OCI-LY1 (cell line): ENCODE measurements around the gene KAT2A.

Experiments
- H2AFZ ChIP-seq: fragments of 200-600 bp; sonication (generic), shearing (Covaris generic); 2 replicates; pipeline ENCODE4 v1.6.0; 2014; ENCODE audit warnings: antibody characterized with exemption, mild to moderate bottlenecking, low read length
- H3F3A ChIP-seq: fragments of 200-600 bp; sonication (generic), shearing (Covaris generic); 2 replicates; pipeline ENCODE4 v1.6.0; 2014; ENCODE audit warnings: mild to moderate bottlenecking, antibody characterized with exemption, low read length, moderate library complexity; ENCODE audit not compliant: insufficient read depth
- H3K27ac ChIP-seq: fragments of 200-600 bp; sonication (generic); 2 replicates; pipeline ENCODE4 v1.5.1; 2014; ENCODE audit warnings: low read length, mixed run types, mild to moderate bottlenecking, low read depth; ENCODE audit not compliant: poor library complexity, severe bottlenecking
- H3K27me3 ChIP-seq: fragments of 200-600 bp; sonication (generic); 2 replicates; pipeline ENCODE4 v1.6.0; 2014; ENCODE audit warnings: antibody characterized with exemption, mild to moderate bottlenecking, low read length, moderate library complexity; ENCODE audit not compliant: insufficient read depth
- H3K36me3 ChIP-seq: fragments of 200-600 bp; sonication (generic); 2 replicates; pipeline ENCODE4 v1.6.1; 2014; ENCODE audit warnings: mild to moderate bottlenecking, antibody characterized with exemption, low read length, moderate library complexity, mixed read lengths; ENCODE audit not compliant: insufficient read depth
- H3K4me1 ChIP-seq: fragments of 200-600 bp; sonication (generic); 2 replicates; pipeline ENCODE4 v1.5.1; 2014; ENCODE audit warnings: mild to moderate bottlenecking, low read length, moderate library complexity; ENCODE audit not compliant: insufficient read depth, severe bottlenecking
- H3K4me2 ChIP-seq: fragments of 200-600 bp; sonication (generic), shearing (Covaris generic); 2 replicates; pipeline ENCODE4 v1.6.1; 2014; ENCODE audit warnings: low read length
- H3K4me3 ChIP-seq: fragments of 200-600 bp; sonication (generic); 2 replicates; pipeline ENCODE4 v1.5.1; 2014; ENCODE audit warnings: low read length, low read depth, mild to moderate bottlenecking, mixed read lengths; ENCODE audit not compliant: poor library complexity, severe bottlenecking
- H3K79me2 ChIP-seq: fragments of 200-600 bp; shearing (Covaris generic); 2 replicates; pipeline ENCODE4 v1.6.1; 2016; ENCODE audit warnings: mixed run types, low read length, mixed read lengths; ENCODE audit not compliant: insufficient read depth
- H3K9ac ChIP-seq: fragments of 200-600 bp; sonication (generic), shearing (Covaris generic); 2 replicates; pipeline ENCODE4 v1.6.1; 2014; ENCODE audit warnings: mild to moderate bottlenecking, low read length, mixed read lengths
- H3K9me2 ChIP-seq: fragments of 200-600 bp; sonication (generic), shearing (Covaris generic); 2 replicates; pipeline ENCODE4 v1.6.1; 2014; ENCODE audit warnings: low read depth, mild to moderate bottlenecking, low read length, mixed read lengths
- H3K9me3 ChIP-seq: fragments of 200-600 bp; shearing (Covaris generic); 2 replicates; pipeline ENCODE4 v1.6.1; 2014; ENCODE audit warnings: low read length, mixed read lengths
- H4K20me1 ChIP-seq: fragments of 200-600 bp; sonication (generic), shearing (Covaris generic); 2 replicates; pipeline ENCODE4 v1.6.0; 2016; ENCODE audit warnings: mild to moderate bottlenecking, low read length; ENCODE audit not compliant: insufficient read depth
- EZH2 ChIP-seq: fragments of 200-600 bp; sonication (generic), shearing (Covaris generic); IDR thresholded peaks from 2 replicates; pipeline ENCODE4 v1.8.0; 2017; ENCODE audit warnings: borderline replicate concordance, mixed run types, mild to moderate bottlenecking, antibody characterized with exemption, low read length, moderate library complexity, mixed read lengths
- TF ChIP-seq, protein P1 (sequence below): fragments of 200-600 bp; sonication (generic), shearing (Covaris generic); IDR thresholded peaks from 2 replicates; pipeline ENCODE4 v1.5.1; 2017; ENCODE audit warnings: mild to moderate bottlenecking, antibody characterized with exemption, low read length, moderate library complexity, mixed read lengths

Gene KAT2A

DNA sequence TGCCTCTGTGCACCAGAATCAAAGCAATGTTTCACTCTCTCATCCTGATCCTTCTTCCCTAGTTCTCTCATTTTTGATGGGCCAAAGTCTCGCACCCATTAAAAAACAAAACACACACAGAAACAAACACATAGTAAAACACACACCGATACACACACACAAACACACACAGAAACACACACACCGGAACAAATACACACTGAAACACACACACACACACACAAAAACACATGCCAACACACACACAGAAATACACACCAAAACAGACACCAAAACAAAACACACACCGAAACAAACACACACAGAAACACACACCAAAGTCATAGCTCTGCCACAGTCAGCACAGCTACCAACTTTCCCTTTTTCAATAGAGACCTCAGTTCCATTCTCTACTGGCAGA, 10.1 kb upstream of the KAT2A start:
- Histone ChIP-seq H2AFZ (no peak overlapping the region), H3K4me3 (no peak overlapping the region), H3F3A (peaks cover 24% of the 10 kb centered on the region; the same call in 1 of the 2 replicates), H3K79me2 (peaks cover 10% of the 10 kb centered on the region), H3K9me3 (no peaks in the 10 kb centered on the region), H3K9me2 (no peaks in the 10 kb centered on the region), H3K4me1 (peaks cover 57% of the 10 kb centered on the region), H3K4me2 (peak overlapping the region; percentile 61; the same call in 1 of the 2 replicates), H3K27ac (peak overlapping the region; percentile 98), H3K9ac (peak overlapping the region; percentile 49; the same call in 1 of the 2 replicates), H4K20me1 (no peaks in the 10 kb centered on the region), H3K36me3 (peaks cover 39% of the 10 kb centered on the region), H3K27me3 (no peaks in the 10 kb centered on the region)
- TF ChIP-seq EZH2: no peak
- TF ChIP-seq, protein P1, sequence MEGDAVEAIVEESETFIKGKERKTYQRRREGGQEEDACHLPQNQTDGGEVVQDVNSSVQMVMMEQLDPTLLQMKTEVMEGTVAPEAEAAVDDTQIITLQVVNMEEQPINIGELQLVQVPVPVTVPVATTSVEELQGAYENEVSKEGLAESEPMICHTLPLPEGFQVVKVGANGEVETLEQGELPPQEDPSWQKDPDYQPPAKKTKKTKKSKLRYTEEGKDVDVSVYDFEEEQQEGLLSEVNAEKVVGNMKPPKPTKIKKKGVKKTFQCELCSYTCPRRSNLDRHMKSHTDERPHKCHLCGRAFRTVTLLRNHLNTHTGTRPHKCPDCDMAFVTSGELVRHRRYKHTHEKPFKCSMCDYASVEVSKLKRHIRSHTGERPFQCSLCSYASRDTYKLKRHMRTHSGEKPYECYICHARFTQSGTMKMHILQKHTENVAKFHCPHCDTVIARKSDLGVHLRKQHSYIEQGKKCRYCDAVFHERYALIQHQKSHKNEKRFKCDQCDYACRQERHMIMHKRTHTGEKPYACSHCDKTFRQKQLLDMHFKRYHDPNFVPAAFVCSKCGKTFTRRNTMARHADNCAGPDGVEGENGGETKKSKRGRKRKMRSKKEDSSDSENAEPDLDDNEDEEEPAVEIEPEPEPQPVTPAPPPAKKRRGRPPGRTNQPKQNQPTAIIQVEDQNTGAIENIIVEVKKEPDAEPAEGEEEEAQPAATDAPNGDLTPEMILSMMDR: no peak

DNA sequence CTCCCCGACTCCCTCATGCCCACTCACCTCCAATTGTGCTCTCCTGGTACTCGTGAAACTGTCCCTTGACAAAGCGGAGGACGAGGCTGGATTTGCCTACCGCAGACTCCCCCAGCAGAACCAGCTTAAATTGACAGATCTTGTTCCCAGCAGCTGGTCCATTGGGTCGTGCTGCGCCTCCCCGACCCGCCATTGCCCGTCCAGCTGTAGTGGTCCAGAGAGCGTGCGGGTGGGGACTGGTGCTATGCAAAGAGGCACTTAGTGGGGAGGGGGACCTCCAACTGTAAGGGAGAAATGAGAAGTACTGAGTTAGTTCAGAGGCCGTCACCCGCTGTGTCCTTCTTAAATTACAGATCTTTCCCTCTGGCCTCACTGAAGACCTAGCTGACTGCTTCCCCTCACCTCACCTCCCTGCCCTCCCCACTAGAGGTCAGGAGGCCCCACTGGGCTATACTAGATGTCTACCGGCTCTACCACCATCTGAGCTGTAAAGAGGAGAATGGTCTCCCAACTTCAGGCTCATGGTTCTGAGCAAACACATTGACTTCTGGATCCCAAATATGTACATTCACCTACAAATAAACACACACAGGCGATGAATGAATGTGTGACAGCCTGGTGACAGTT, 9.3 kb upstream of the KAT2A start:
- H3K79me2 ChIP-seq: peaks cover 10% of the 10 kb centered on the region
- H2AFZ ChIP-seq: no peak overlapping the region
- no peak overlapping the region for H3K4me3 ChIP-seq
- peak overlapping the region; percentile 98 for H3K27ac ChIP-seq
- H3K27me3 ChIP-seq: no peaks in the 10 kb centered on the region
- no peaks in the 10 kb centered on the region for H3K9me2 ChIP-seq
- peaks cover 49% of the 10 kb centered on the region for H3K4me1 ChIP-seq
- peaks cover 47% of the 10 kb centered on the region for H3K36me3 ChIP-seq
- peaks cover 24% of the 10 kb centered on the region; the same call in 1 of the 2 replicates for H3F3A ChIP-seq
- H3K9ac ChIP-seq: no peak overlapping the region
- no peak for TF ChIP-seq EZH2
- TF ChIP-seq, protein P1: peak; percentile 38; the same call in 1 of the 2 replicates
- no peaks in the 10 kb centered on the region for H3K9me3 ChIP-seq
- H3K4me2 ChIP-seq: no peak overlapping the region
- no peaks in the 10 kb centered on the region for H4K20me1 ChIP-seq

DNA sequence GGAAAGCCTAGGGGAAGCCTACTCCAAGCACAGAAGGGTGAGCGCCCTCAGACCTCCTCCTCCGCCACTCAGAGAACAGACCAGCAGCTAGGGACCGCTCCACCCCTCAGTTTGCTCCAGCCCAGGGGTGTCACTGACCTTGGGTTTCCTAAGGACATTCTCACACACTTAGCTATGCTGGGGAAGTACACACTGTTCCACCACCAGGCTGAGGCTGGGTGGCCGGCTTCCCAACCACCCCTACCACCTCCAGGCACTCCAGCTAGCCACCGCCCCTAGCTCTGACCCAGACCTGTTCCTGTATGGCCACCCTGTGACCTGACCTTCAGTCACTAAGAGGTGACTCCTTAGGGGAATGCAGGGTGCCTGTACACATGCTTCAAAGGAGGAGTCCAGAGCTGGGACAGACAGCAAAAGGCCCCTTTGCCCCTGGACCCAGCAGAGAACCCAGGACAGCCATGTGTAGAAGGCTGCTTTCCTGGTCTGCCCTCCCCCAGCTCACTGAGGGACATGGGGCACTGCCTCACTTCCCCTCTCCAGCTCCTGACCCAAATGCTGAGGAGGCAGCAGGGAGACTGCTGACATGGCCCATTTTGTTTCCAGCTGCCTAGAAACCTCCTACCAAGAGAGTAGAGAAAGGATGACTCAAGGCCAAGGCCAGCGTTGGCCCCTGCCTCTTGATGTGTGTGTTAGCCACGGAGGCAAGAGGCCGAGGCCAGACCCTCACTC, 8.1 kb upstream of the KAT2A start:
- H3K9me2 ChIP-seq: no peaks in the 10 kb centered on the region
- no peak overlapping the region for H3K4me3 ChIP-seq
- no peak overlapping the region for H3K27ac ChIP-seq
- peaks cover 19% of the 10 kb centered on the region; the same call in 1 of the 2 replicates for H3F3A ChIP-seq
- H3K4me1 ChIP-seq: peaks cover 37% of the 10 kb centered on the region
- H3K36me3 ChIP-seq: peaks cover 54% of the 10 kb centered on the region
- no peak overlapping the region for H3K9ac ChIP-seq
- no peaks in the 10 kb centered on the region for H3K27me3 ChIP-seq
- H3K79me2 ChIP-seq: peaks cover 10% of the 10 kb centered on the region
- H3K9me3 ChIP-seq: no peaks in the 10 kb centered on the region
- no peak overlapping the region for H3K4me2 ChIP-seq
- no peak overlapping the region for H2AFZ ChIP-seq
- no peak for TF ChIP-seq EZH2
- TF ChIP-seq, protein P1: no peak
- H4K20me1 ChIP-seq: no peaks in the 10 kb centered on the region
